ENCODE data around the gene CAPN9.
"Not testable (repeated sequence)": the region's sequence is repeated elsewhere in the genome, so short reads cannot be mapped to it uniquely, and the experiment has no call there.

Gene CAPN9

GRCh38 chr1:230710543-230710904, 36.7 kb upstream of the CAPN9 start:
- no peak for DNase-seq

GRCh38 chr1:230711245-230711644, 35.9 kb upstream of the CAPN9 start:
- no peak for DNase-seq

- DNase-seq, result no peak
Measured at GRCh38 chr1:230712470-230712942, 34.7 kb upstream of the CAPN9 start.

- no peak for DNase-seq
Measured at GRCh38 chr1:230713138-230713537, 34.0 kb upstream of the CAPN9 start.

GRCh38 chr1:230713547-230713914, 33.7 kb upstream of the CAPN9 start:
- DNase-seq, result no peak

GRCh38 chr1:230713915-230714764, 33.0 kb upstream of the CAPN9 start, which contains the start of gene AGT:
Gene AGT (minus strand): TSS chr1:230714122. CDS start chr1:230710823, 3,299 bp downstream.
- no peak for DNase-seq

- no peak for DNase-seq
Measured at GRCh38 chr1:230715510-230715909, 31.7 kb upstream of the CAPN9 start.

- DNase-seq, result not testable (repeated sequence)
Measured at GRCh38 chr1:230716453-230716852, 30.7 kb upstream of the CAPN9 start.

GRCh38 chr1:230717251-230717650, 29.9 kb upstream of the CAPN9 start:
- no peak for DNase-seq

GRCh38 chr1:230721849-230722522, 25.2 kb upstream of the CAPN9 start:
- DNase-seq, result not testable (repeated sequence)

- DNase-seq, result no peak
Measured at GRCh38 chr1:230725256-230726012, 21.8 kb upstream of the CAPN9 start.

GRCh38 chr1:230728710-230729392, 18.3 kb upstream of the CAPN9 start:
- DNase-seq, result no peak

GRCh38 chr1:230730977-230731376, 16.2 kb upstream of the CAPN9 start:
- peak; percentile 31 for DNase-seq

- DNase-seq, result no peak
Measured at GRCh38 chr1:230735447-230735846, 11.7 kb upstream of the CAPN9 start.

- DNase-seq, result no peak
Measured at GRCh38 chr1:230737622-230738262, 9.4 kb upstream of the CAPN9 start.

- DNase-seq, result no peak
Measured at GRCh38 chr1:230739564-230740290, 7.5 kb upstream of the CAPN9 start.

GRCh38 chr1:230743899-230744298, 3.3 kb upstream of the CAPN9 start:
- no peak for DNase-seq

- DNase-seq, result no peak
Measured at GRCh38 chr1:230744382-230744781, 2.8 kb upstream of the CAPN9 start.

GRCh38 chr1:230745071-230745470, 2.1 kb upstream of the CAPN9 start:
- DNase-seq, result no peak

- no peak for DNase-seq
Measured at GRCh38 chr1:230746617-230747016, 571 bp upstream of the CAPN9 start.

All from COR-L47 (cell line).